GM21528 (cell line): ENCODE data around the gene TAAR1.

Experiments
- ATAC-seq: cut with Tn5 transposase; IDR thresholded peaks from one replicate; pipeline ENCODE4 v1.9.1; 2021; ENCODE audit warnings: mild to moderate bottlenecking, moderate library complexity; ENCODE audit not compliant: unreplicated experiment, low FRiP score

TAAR1 gene

GRCh38 chr6:132598473-132598872, 60.5 kb downstream of the TAAR1 start:
- no peak for ATAC-seq

- no peak for ATAC-seq
These were observed 62.8 kb downstream of the TAAR1 start for GRCh38 chr6:132596201-132596600.
